Panc1 (cell line): Measurements from ENCODE around the gene RBP5. TPM values are rescaled to one million over a fixed set of nuclear protein-coding genes. Genes with fewer than 3 reads are reported as not detected.

Experiments
- ATAC-seq: fragments of 200-7000 bp; cut with Tn5 transposase; 2 replicates; pipeline ENCODE4 v1.9.1; 2020; ENCODE audit warnings: mild to moderate bottlenecking, moderate library complexity
- BruUV-seq: library from RNA; stranded (reverse); fragments of 400-500 nt; replicated peaks from 2 replicates; lab custom pipeline; 2021; lab: Mats Ljungman, UMichigan
- CTCF ChIA-PET: fragments of 300-600 bp; sonication (Branson Sonifier 250); formaldehyde crosslinking; loops from one replicate; lab custom pipeline; 2022; ENCODE audit warnings: antibody characterized with exemption; lab: Charles Lee
- POLR2A ChIA-PET: fragments of 300-600 bp; sonication (Branson Sonifier 250); formaldehyde crosslinking; loops from one replicate; lab custom pipeline; 2022; ENCODE audit warnings: antibody characterized with exemption; lab: Charles Lee
- DNase-seq: peaks from one replicate; pipeline ENCODE4 v3.0.0-alpha.2; 2010; ENCODE audit warnings: low read depth, low spot score
- H3K27ac ChIP-seq: 2 replicates; pipeline ENCODE4 v1.5.1; 2011; ENCODE audit warnings: mild to moderate bottlenecking, low read length, inconsistent platforms
- H3K27me3 ChIP-seq: fragments of 200-500 bp; sonication (Bioruptor generic); 2 replicates; pipeline ENCODE4 v1.6.0; 2014; ENCODE audit warnings: low read length, inconsistent platforms; ENCODE audit not compliant: control insufficient read depth, insufficient read depth
- H3K36me3 ChIP-seq: fragments of 200-500 bp; sonication (Bioruptor generic); 2 replicates; pipeline ENCODE4 v1.5.1; 2014; ENCODE audit warnings: inconsistent platforms, mild to moderate bottlenecking, low read length, moderate library complexity; ENCODE audit not compliant: control insufficient read depth, insufficient read depth
- H3K4me1 ChIP-seq: 2 replicates; pipeline ENCODE4 v1.5.1; 2011; ENCODE audit warnings: inconsistent platforms, mild to moderate bottlenecking, low read length, moderate library complexity; ENCODE audit not compliant: control insufficient read depth, insufficient read depth
- H3K4me3 ChIP-seq, 2 experiments: 2 replicates each; pipeline ENCODE4 v1.5.1; 2011 to 2012; ENCODE audit warnings: low read depth in 2 of 2, low read length in 2 of 2, mild to moderate bottlenecking in 2 of 2, inconsistent platforms in 1 of 2, moderate library complexity in 1 of 2
- H3K9me3 ChIP-seq: fragments of 200-500 bp; sonication (Bioruptor generic); 2 replicates; pipeline ENCODE4 v1.5.1; 2014; ENCODE audit warnings: low read depth, mild to moderate bottlenecking, inconsistent platforms, low read length, moderate library complexity; ENCODE audit not compliant: control insufficient read depth, insufficient read depth
- POLR2AphosphoS5 ChIP-seq: IDR thresholded peaks from 2 replicates; pipeline ENCODE4 v1.6.1; 2012; ENCODE audit warnings: mild to moderate bottlenecking, low read depth, low read length, moderate library complexity
- SIN3A ChIP-seq: IDR thresholded peaks from 2 replicates; pipeline ENCODE4 v1.6.1; 2012; ENCODE audit warnings: low read depth, mild to moderate bottlenecking, low read length, moderate library complexity, borderline replicate concordance; ENCODE audit not compliant: insufficient read depth
- TCF7L2 ChIP-seq: IDR thresholded peaks from 2 replicates; pipeline ENCODE4 v1.6.1; 2011; ENCODE audit warnings: mild to moderate bottlenecking, low read depth, low read length, inconsistent platforms
- in situ Hi-C: cut with HindIII; loops from 2 replicates; pipeline ENCODE4 v1.10.0; 2016; ENCODE audit warnings: low sequenced_read_pairs, low pct_unique_long_range_greater_than_20kb
- intact Hi-C: fragments of 100-400 bp; cut with micrococcal nuclease; formaldehyde crosslinking; loops from one replicate; pipeline ENCODE4 v1.10.0; 2022; ENCODE audit not compliant: unreplicated experiment
- total RNA-seq: library from RNA; stranded (reverse); gene quantifications from one replicate; pipeline ENCODE4 v1.2.1, GENCODE V29; 2021; ENCODE audit not compliant: unreplicated experiment
- TF ChIP-seq, protein P1 (sequence below): fragments of 450-650 bp; IDR thresholded peaks from 2 replicates; pipeline ENCODE4 v1.5.1; 2017; ENCODE audit warnings: mild to moderate bottlenecking
- TF ChIP-seq, protein P2 (sequence below), 2 experiments: IDR thresholded peaks; 2 replicates each; pipeline ENCODE4 v1.6.1; 2011 to 2012; ENCODE audit warnings: low read depth in 2 of 2, control low read depth in 1 of 2, low read length in 1 of 2, mild to moderate bottlenecking in 1 of 2, moderate library complexity in 1 of 2; ENCODE audit not compliant: insufficient read depth in 1 of 2

RBP5 gene
- total RNA-seq, 1 experiment from 2014 or later, result not detected

DNA sequence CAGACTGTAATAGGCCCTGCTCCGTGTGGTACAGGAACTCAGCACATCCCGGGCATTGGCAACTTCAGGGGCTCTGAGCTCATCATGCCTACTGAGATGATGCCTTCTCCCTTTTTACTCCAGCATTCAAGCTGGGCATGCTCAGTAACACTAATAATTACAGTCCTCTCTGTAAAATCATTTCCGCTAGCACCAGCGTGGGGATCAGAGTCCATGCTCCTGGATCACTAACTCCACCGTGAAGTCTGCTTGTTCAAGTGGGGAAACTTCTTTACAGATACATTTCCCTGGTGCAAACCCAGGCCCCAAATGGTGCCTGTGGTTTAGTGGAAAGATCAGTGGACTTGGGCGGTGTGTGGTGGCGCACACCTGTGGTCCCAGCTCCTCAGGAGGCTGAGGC is 18.2 kb upstream of the RBP5 start:
- TF ChIP-seq, protein P1, sequence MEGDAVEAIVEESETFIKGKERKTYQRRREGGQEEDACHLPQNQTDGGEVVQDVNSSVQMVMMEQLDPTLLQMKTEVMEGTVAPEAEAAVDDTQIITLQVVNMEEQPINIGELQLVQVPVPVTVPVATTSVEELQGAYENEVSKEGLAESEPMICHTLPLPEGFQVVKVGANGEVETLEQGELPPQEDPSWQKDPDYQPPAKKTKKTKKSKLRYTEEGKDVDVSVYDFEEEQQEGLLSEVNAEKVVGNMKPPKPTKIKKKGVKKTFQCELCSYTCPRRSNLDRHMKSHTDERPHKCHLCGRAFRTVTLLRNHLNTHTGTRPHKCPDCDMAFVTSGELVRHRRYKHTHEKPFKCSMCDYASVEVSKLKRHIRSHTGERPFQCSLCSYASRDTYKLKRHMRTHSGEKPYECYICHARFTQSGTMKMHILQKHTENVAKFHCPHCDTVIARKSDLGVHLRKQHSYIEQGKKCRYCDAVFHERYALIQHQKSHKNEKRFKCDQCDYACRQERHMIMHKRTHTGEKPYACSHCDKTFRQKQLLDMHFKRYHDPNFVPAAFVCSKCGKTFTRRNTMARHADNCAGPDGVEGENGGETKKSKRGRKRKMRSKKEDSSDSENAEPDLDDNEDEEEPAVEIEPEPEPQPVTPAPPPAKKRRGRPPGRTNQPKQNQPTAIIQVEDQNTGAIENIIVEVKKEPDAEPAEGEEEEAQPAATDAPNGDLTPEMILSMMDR, result no peak
- no peak for TF ChIP-seq POLR2AphosphoS5
- TF ChIP-seq SIN3A, result no peak
- TF ChIP-seq, protein P2, sequence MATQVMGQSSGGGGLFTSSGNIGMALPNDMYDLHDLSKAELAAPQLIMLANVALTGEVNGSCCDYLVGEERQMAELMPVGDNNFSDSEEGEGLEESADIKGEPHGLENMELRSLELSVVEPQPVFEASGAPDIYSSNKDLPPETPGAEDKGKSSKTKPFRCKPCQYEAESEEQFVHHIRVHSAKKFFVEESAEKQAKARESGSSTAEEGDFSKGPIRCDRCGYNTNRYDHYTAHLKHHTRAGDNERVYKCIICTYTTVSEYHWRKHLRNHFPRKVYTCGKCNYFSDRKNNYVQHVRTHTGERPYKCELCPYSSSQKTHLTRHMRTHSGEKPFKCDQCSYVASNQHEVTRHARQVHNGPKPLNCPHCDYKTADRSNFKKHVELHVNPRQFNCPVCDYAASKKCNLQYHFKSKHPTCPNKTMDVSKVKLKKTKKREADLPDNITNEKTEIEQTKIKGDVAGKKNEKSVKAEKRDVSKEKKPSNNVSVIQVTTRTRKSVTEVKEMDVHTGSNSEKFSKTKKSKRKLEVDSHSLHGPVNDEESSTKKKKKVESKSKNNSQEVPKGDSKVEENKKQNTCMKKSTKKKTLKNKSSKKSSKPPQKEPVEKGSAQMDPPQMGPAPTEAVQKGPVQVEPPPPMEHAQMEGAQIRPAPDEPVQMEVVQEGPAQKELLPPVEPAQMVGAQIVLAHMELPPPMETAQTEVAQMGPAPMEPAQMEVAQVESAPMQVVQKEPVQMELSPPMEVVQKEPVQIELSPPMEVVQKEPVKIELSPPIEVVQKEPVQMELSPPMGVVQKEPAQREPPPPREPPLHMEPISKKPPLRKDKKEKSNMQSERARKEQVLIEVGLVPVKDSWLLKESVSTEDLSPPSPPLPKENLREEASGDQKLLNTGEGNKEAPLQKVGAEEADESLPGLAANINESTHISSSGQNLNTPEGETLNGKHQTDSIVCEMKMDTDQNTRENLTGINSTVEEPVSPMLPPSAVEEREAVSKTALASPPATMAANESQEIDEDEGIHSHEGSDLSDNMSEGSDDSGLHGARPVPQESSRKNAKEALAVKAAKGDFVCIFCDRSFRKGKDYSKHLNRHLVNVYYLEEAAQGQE (IDR thresholded peaks at IDR 0.05; ENCODE audit: insufficient read depth in 1 of 2, low read depth in 2 of 2, low read length in 1 of 2), result no peak
- no peak for TF ChIP-seq TCF7L2
- POLR2A ChIA-PET, result no interaction called here
- Histone ChIP-seq H3K36me3 (no peaks in the 10 kb centered on the region), H3K9me3 (no peaks in the 10 kb centered on the region), H3K27me3 (no peaks in the 10 kb centered on the region), H3K4me3 (no peak overlapping the region), H3K4me1 (no peaks in the 10 kb centered on the region), H3K27ac (no peak overlapping the region)
- in situ Hi-C loops, result no loop called here
- CTCF ChIA-PET, result interaction anchor here (0.9 kb wide), 1 partner anchor 34 kb away, joined by 4 read pairs; no protein-coding TSS in a partner anchor
- intact Hi-C loops, result no loop called here
- no TSS peak for BruUV-seq
- ATAC-seq, result no peak
- no peak for DNase-seq

DNA sequence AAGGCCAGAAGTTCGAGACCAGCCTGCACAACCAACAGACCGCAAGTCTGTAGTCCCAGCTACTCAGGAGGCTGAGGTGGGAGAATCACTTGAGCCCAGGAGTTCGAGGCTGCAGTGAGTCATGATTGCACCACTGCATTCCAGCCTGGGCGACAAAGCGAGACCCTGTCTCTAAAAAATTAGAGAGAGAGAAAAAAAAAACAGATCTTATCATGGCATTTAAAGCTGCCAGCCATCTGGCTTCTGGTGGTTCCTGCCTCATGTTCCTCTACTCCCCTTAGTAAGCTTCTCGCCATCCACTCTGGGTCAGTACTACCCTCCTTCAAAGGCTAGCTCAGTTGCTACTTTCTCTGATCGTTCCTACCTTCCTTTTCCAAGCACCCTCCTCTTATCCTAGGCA is 17.5 kb upstream of the RBP5 start:
- in situ Hi-C loops (no loop called here), intact Hi-C loops (no loop called here)
- ChIA-PET CTCF (interaction anchor here (0.9 kb wide), 1 partner anchor 34 kb away, joined by 4 read pairs; no protein-coding TSS in a partner anchor), POLR2A (no interaction called here)
- no peaks in the 10 kb centered on the region for H3K9me3 ChIP-seq
- H3K36me3 ChIP-seq, result no peaks in the 10 kb centered on the region
- TF ChIP-seq TCF7L2 (no peak), SIN3A (no peak), POLR2AphosphoS5 (no peak)
- TF ChIP-seq, protein P2 (IDR thresholded peaks at IDR 0.05; ENCODE audit: insufficient read depth in 1 of 2, low read depth in 2 of 2, low read length in 1 of 2), result no peak
- no peak for DNase-seq
- H3K4me1 ChIP-seq, result no peaks in the 10 kb centered on the region
- H3K4me3 ChIP-seq, result no peak overlapping the region
- no TSS peak for BruUV-seq
- no peaks in the 10 kb centered on the region for H3K27me3 ChIP-seq
- no peak for ATAC-seq
- H3K27ac ChIP-seq, result no peak overlapping the region
